ENCODE measurements around the gene SUPT3H.

SUPT3H gene
- 8.1 to 18.0 reads per million in 2 donors for total RNA-seq

- peak; percentile 81 to 96 (median 89) for DNase-seq
Measured at GRCh38 chr6:45377554-45378333, at the start of gene SUPT3H. TSS of gene SUPT3H (minus strand) at chr6:45377934.

DNA sequence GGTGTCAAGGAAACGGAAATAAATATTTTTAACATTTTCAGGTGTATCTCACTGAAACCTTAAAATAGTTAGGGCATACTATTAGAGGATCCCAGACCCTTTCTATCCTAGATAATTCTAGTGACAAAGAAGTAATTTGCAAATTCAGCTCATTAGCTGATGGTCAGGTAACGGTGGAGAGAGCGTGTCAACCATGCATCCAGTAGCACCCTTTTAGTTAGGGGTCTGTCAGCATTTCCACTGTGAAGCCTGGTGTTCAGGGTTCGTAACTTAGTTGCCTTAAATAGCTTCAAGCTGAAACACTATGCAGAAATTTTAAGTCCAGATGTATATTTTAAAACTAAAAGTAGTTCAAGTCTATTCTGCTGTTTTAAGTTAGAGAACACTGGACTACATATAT lies 48.5 kb upstream of the SUPT3H start:
- DNase-seq = no peak

DNA sequence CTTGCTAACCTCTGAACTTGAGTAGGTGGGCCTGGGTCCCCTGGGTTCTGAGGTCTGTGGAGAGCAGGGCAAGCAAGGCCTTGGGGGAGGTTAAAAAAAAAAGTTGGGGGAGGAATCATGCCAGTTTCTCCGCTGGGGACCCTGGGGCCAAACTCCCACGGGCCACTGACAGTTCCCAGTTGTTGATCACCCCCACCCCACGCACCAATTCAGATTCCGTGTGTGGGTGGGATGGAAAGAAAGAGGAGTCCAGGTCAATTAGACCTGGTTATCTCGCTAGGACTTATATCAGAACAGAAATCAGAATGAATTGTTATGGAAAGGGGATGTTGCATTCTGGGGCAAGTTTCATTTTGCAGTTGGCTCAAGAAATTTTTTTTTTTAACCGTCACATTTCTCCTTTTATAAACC lies 46.7 kb upstream of the SUPT3H start:
- peak in 1 of 5 experiments; percentile 28 for DNase-seq

DNA sequence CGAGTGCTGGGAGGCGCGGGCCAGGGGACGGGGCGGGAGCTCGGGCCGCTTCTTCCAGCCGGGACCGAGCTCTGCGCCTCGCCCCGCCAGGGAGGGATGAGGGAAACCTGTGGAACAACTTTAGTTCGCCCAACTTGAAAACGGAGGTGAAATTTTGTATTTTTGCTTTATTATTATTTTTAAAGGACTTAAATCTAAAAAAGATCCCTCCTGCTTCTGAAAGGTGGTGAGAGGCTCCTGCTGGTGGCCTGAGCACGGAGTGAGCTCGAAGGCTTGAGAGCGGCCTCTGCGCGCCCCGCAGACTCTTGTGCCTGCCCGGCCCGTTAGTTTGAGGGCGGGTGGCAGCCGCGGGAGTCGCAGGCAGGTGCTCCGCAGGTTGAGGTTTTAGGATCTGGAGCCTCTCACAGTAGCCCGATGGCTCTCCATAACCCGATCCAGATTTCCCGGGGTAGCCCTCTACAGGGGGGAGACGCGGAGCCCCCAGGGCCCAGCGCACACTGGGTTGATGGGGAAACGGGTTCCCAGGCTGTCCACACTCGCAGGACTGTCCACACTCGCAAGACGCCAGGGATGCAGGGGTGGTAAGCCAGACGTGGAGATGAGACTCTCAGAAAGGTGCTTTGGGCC lies 46.2 kb upstream of the SUPT3H start:
- DNase-seq = peak in 1 of 5 experiments; percentile 53

DNA sequence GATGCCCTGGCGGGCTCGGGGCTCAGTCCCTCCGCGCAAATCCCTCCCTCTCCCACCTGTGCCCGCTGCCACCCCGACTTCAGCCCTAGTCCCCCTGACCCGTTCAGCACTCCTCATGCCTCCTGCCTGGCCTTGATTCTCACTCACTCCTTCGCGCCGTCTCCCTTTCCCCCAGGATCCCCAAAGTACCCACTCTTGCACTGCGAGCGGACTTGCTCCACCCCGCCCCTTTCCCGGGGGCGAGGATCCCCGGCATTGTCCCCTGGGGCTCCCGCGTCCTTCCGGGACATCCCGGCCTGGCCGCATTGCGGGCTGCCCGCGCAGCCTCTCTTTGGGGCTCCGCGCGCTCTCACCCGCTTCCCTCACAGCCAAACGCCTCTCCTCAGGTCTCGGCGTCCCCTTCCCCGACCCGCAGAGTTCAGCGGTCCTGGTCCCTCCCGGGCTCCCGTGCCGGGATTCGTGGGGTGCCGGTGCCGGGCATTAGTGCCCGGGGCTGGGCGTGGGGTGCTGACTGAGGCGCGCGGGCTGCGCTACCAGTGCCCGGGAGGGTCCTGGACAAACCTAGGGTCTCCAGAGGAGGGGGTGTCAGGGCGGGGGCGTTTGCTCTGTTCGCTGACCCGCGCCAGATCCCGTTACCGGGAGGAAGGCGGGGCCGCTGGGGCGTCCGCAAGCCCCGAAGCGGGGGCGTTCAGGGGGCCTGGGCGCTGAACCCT lies 45.5 kb upstream of the SUPT3H start:
- peak in 1 of 5 experiments; percentile 34 for DNase-seq

DNA sequence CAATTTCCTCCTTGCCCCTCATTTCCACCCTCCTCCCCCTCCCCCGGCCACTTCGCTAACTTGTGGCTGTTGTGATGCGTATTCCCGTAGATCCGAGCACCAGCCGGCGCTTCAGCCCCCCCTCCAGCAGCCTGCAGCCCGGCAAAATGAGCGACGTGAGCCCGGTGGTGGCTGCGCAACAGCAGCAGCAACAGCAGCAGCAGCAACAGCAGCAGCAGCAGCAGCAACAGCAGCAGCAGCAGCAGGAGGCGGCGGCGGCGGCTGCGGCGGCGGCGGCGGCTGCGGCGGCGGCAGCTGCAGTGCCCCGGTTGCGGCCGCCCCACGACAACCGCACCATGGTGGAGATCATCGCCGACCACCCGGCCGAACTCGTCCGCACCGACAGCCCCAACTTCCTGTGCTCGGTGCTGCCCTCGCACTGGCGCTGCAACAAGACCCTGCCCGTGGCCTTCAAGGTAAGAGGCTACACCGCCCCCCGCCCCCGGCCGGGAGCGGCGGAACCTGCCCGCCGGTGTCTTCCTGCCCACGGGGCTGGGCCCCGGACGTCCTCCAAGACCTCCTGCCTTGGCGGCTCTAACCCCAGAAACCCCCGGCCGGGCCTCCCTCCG lies 44.9 kb upstream of the SUPT3H start:
- DNase-seq = peak in 4 of 5 experiments; percentile 31 to 90 (median 64)

GRCh38 chr6:45421709-45422502 lies 44.2 kb upstream of the SUPT3H start:
- DNase-seq = peak; percentile 26 to 80 (median 44)

DNA sequence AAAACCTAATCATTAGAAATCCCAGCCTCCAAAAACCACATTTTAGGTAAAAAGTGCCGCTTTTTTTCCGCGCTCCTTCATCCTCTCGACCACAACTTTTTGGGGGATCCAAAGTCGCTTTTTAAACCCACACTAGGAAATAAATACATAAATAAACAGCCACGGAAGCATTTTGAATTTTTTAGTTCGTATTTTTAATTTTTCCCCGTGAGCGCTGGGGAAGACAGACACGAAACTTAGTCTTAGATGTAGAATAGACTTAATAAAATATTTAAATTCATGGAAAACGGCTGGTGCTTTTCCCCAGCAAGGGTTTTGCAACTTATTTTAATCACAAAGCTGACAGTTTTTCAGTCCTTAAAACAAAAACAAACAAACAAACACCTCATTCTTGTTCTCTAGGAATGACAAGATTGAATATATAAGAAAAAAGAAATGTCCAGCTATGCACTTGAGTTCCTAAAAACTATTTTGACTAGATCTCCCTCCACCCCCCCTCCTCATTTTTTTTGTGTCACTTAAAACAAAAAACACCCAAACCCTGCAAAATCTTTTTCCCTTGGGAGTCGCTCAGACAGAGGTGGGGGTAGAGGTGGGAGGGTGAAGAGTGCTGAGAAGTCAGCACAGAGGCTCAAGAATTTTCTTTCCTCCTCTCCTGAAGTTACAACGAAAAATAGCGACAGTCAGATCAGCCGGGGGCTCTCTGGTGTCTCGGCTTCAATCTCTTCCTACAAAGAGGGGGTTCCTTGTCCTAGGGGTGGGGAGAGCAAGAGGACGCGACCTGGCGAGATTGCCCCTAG lies 43.4 kb upstream of the SUPT3H start:
- DNase-seq = no peak

DNA sequence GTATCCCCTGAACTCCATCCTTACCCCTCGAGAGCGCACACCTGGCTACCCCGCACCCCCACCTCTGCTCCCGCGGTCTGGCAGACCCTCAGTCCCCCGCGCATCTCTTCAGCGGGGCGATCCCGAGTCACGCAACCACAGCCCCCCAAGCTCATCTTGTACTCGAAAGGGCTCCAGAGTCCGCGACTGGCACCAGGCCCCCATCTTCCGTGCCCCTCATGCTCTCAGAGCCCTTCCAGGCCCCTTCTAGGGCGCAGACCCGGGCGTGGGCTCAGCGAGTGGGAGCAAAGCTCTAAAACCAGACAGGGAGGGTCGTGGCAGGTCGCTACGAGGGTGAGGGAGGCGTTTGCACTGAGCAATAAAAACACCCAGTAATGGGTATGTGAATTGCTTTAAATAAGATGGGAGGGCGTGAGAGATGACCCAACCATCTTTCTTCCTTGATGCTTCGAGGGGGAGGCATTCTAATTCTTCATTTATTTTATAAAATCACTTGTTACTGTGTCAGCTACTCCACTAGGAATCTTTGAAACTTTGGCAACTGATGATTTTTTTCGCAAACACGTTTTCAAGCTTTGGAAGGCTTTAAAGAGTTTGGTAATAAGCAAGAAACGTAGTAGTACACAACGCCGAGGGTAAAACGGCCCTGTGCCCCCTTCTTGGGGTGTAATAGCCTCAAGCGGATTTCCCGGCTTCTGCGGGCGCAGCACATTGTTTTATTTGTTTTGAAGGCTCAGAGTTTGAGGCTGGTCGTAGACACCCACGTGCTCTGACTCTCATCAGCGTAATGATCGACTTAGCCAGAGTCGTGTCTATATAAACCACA lies 42.6 kb upstream of the SUPT3H start:
- DNase-seq = peak; percentile 27 to 89 (median 58)

GRCh38 chr6:45419571-45420082 lies 41.9 kb upstream of the SUPT3H start:
- peak in 4 of 5 experiments; percentile 27 to 79 (median 44) for DNase-seq

DNA sequence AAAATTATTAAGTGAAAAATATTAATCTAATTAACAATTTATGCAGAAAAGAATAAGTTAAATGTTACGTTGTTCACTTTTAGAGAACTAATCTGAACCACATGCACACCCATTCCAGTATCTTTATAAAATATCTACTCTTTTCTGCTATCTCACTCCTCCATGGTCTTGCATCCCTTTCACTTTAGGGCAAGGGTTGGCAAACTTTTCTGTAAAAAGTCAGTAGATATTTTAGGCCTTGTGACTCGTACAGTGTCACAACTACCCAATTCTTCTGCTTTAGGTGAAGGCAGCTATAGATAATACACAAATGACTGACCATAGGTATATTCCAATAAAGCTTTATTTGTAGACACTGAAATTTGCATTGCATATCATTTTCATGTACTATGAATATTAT lies 39.7 kb upstream of the SUPT3H start:
- DNase-seq = no peak

DNA sequence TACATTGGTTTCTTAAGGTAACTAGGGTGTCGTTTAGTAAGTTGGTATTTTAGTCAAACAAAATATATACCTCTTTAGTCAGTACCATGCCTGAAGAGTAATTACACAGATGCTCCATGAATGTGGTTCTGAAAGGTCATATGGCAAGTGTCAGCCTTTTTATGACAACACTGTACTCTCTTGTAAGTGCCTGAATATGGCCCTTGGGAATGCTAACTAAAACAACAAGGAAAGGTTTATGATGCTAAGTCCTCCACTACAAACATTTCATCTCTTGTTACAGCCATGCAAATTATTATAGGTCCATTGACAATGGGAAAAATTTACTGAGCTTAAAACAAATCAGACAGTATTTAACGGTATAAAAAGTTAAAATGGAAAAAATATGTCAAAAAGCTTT lies 39.0 kb upstream of the SUPT3H start:
- DNase-seq = no peak

GRCh38 chr6:45415788-45416518 lies 38.2 kb upstream of the SUPT3H start:
- no peak for DNase-seq

DNA sequence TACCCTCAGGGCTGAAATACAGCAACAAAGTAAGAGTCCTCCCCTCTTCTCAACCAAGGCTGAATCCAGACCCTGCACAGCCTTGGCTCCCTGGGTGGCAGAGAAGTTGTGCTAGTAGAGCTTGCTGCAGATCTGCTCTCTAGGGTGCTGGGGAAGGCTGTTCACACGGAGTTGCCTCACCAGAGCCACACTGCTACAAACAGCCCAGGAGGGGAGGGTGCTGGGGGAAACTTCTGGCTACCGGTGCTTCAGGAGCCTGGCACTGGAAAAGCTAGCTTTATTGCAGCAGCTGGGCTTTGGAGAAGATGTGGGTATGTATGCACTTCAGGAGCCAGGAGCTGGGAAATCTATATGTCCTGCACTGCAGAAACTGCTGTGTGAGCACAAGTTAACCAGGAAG lies 37.6 kb upstream of the SUPT3H start:
- no peak for DNase-seq

GRCh38 chr6:45411959-45412358 lies 34.2 kb upstream of the SUPT3H start:
- no peak for DNase-seq

DNA sequence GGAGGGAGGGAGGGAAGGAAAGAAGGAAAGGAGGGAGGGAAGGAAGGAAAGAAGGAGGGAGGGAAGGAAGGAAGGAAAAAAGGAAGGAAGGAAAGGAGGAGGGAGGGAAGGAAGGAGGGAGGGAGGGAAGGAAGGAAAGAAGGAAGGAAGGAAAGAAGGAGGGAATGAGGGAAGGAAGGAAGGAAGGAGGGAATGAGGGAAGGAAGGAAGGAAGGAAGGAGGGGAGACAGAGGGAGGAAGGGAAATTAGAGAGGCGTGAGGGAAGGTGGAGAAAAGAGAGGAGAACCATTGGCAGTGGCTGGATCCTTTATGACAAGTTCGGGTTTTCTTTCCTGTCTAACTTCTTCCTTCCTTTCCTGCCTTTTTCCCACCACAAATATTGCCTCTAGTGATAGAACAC lies 22.3 kb upstream of the SUPT3H start:
- no peak for DNase-seq

DNA sequence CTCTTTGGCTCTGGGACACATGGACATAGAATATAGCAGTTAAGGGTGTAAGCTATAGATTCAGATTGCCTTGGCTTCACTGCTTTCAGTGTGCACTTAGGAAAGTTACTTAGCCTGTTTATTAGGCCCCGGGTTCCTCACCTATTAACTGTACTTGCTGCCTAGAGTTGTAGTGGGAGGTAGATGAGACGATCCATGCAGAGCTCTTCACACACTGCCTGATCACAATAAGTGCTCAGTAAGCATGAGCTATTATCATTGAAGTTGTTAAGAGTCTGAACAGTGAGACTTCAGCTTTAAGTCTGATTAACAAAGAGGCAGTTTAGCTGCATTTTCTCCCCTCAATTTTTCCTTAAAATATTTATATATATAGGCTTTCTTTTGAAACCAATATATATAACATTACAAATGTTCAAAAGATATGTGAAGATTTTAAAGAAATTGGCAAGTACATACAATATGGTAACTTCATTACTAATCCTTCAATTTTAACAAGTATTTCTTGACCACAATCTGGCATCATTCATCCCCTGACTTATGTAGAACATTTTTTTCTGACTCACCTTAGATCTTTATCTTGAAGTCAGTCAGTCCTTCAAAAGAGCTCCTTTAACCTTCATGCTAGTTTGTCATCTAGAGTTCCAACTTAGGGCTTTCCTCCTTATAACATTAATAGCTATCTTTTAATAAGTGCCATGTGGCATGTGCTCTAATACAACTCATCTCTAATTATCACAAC lies 20.5 kb upstream of the SUPT3H start:
- DNase-seq = peak in 1 of 5 experiments; percentile 76

- DNase-seq = no peak
Measured at GRCh38 chr6:45394586-45395095, 16.9 kb upstream of the SUPT3H start.
